ENCODE measurements around the gene C13orf42. TPM values are rescaled to one million over a fixed set of nuclear protein-coding genes. Genes with fewer than 3 reads are reported as not detected.
"Not testable (repeated sequence)": the region's sequence is repeated elsewhere in the genome, so short reads cannot be mapped to it uniquely, and the experiment has no call there.

Gene C13orf42
- total and polyA plus RNA-seq, 3 experiments from 2014 or later, result not detected

GRCh38 chr13:51134763-51135365 is 23.8 kb upstream of the C13orf42 start:
- Mint-ChIP-seq H3K27me3 (peaks cover 9 to 30% of the 10 kb centered on the region in 2 donors), H3K9me3 (peaks cover 0 to 9% (median 3%) of the 10 kb centered on the region in 5 donors), H3K36me3 (no peaks in the 10 kb centered on the region), H3K4me1 (peaks cover 0 to 3% (median 0%) of the 10 kb centered on the region in 3 donors), H3K27ac (peak overlapping the region in 1 of 8 donors; percentile 40), H3K4me3 (no peak overlapping the region)
- no peak for DNase-seq
- H3K36me3 ChIP-seq (ENCODE audit: insufficient read depth, low read length), result no peaks in the 10 kb centered on the region
- no peaks in the 10 kb centered on the region for H3K4me1 ChIP-seq (ENCODE audit: insufficient read depth, low read length)
- no peaks in the 10 kb centered on the region for H3K9me3 ChIP-seq (ENCODE audit: low read length)
- ChIA-PET CTCF (interaction anchor here (1.3 kb wide), 1 partner anchor 9 kb away, joined by 4 read pairs; no protein-coding TSS in a partner anchor), POLR2A (no interaction called here)
- H3K27ac ChIP-seq (ENCODE audit: low read depth, low read length), result no peak overlapping the region
- H3K27me3 ChIP-seq (ENCODE audit: insufficient read depth, low read length, poor library complexity, severe bottlenecking), result no peaks in the 10 kb centered on the region
- no peak overlapping the region for H3K4me3 ChIP-seq (ENCODE audit: low read length)

- CTCF ChIA-PET, result no interaction called here
- Histone ChIP-seq H3K27ac (ENCODE audit: low read depth, low read length) (no peak overlapping the region), H3K4me1 (ENCODE audit: insufficient read depth, low read length) (no peaks in the 10 kb centered on the region), H3K4me3 (ENCODE audit: low read length) (no peak overlapping the region), H3K36me3 (ENCODE audit: insufficient read depth, low read length) (no peaks in the 10 kb centered on the region), H3K27me3 (ENCODE audit: insufficient read depth, low read length, poor library complexity, severe bottlenecking) (no peaks in the 10 kb centered on the region), H3K9me3 (ENCODE audit: low read length) (no peaks in the 10 kb centered on the region)
- Mint-ChIP-seq H3K27ac (no peak overlapping the region), H3K27me3 (peaks cover 2 to 3% of the 10 kb centered on the region in 2 donors), H3K9me3 (peaks cover 0 to 12% (median 3%) of the 10 kb centered on the region in 5 donors), H3K36me3 (no peaks in the 10 kb centered on the region), H3K4me1 (peaks cover 3 to 6% (median 5%) of the 10 kb centered on the region in 3 donors), H3K4me3 (no peak overlapping the region)
- POLR2A ChIA-PET, result no interaction called here
- DNase-seq, result no peak
Observed at GRCh38 chr13:51130348-51130747, 19.3 kb upstream of the C13orf42 start.

GRCh38 chr13:51125495-51126226 is 14.6 kb upstream of the C13orf42 start:
- Mint-ChIP-seq H3K9me3 (peaks cover 0 to 12% (median 0%) of the 10 kb centered on the region in 5 donors), H3K36me3 (no peaks in the 10 kb centered on the region), H3K27ac (no peak overlapping the region), H3K27me3 (peaks cover 3 to 24% of the 10 kb centered on the region in 2 donors), H3K4me3 (no peak overlapping the region), H3K4me1 (peaks cover 3 to 14% (median 10%) of the 10 kb centered on the region in 3 donors)
- H3K27ac ChIP-seq (ENCODE audit: low read depth, low read length), result no peak overlapping the region
- no peaks in the 10 kb centered on the region for H3K36me3 ChIP-seq (ENCODE audit: insufficient read depth, low read length)
- peak in 1 of 5 donors; percentile 14 for DNase-seq
- H3K4me1 ChIP-seq (ENCODE audit: insufficient read depth, low read length), result no peaks in the 10 kb centered on the region
- no peaks in the 10 kb centered on the region for H3K9me3 ChIP-seq (ENCODE audit: low read length)
- CTCF ChIA-PET, result interaction anchor here (1.0 to 2.7 kb wide), 6 partner anchors 9 to 1000 kb away, joined by 3 to 15 read pairs (median 4); no protein-coding TSS in a partner anchor
- H3K4me3 ChIP-seq (ENCODE audit: low read length), result no peak overlapping the region
- POLR2A ChIA-PET, result no interaction called here
- H3K27me3 ChIP-seq (ENCODE audit: insufficient read depth, low read length, poor library complexity, severe bottlenecking), result no peaks in the 10 kb centered on the region

- no peaks in the 10 kb centered on the region for H3K36me3 Mint-ChIP-seq
- no peak overlapping the region for H3K27ac ChIP-seq (ENCODE audit: low read depth, low read length)
- peaks cover 3 to 14% (median 10%) of the 10 kb centered on the region in 3 donors for H3K4me1 Mint-ChIP-seq
- peak overlapping the region in 1 of 8 donors; percentile 16 for H3K27ac Mint-ChIP-seq
- H3K4me3 Mint-ChIP-seq, result no peak overlapping the region
- H3K4me1 ChIP-seq (ENCODE audit: insufficient read depth, low read length), result no peaks in the 10 kb centered on the region
- no peak overlapping the region for H3K4me3 ChIP-seq (ENCODE audit: low read length)
- DNase-seq, result no peak
- peaks cover 3 to 30% of the 10 kb centered on the region in 2 donors for H3K27me3 Mint-ChIP-seq
- no peaks in the 10 kb centered on the region for H3K27me3 ChIP-seq (ENCODE audit: insufficient read depth, low read length, poor library complexity, severe bottlenecking)
- ChIA-PET CTCF (interaction anchor here (0.7 kb wide), 1 partner anchor 14 kb away, joined by 3 read pairs; no protein-coding TSS in a partner anchor), POLR2A (no interaction called here)
- peaks cover 0 to under 1% (median 0%) of the 10 kb centered on the region in 5 donors for H3K9me3 Mint-ChIP-seq
- no peaks in the 10 kb centered on the region for H3K9me3 ChIP-seq (ENCODE audit: low read length)
- no peaks in the 10 kb centered on the region for H3K36me3 ChIP-seq (ENCODE audit: insufficient read depth, low read length)
Observed at GRCh38 chr13:51122868-51123566, 11.9 kb upstream of the C13orf42 start.

GRCh38 chr13:51120873-51121272 is 9.8 kb upstream of the C13orf42 start:
- H3K9me3 ChIP-seq (ENCODE audit: low read length); H3K27ac ChIP-seq (ENCODE audit: low read depth, low read length); H3K4me3 ChIP-seq (ENCODE audit: low read length); POLR2A ChIA-PET; H3K9me3 Mint-ChIP-seq; H3K36me3 ChIP-seq (ENCODE audit: insufficient read depth, low read length); H3K36me3 Mint-ChIP-seq; H3K27me3 ChIP-seq (ENCODE audit: insufficient read depth, low read length, poor library complexity, severe bottlenecking); H3K4me3 Mint-ChIP-seq; H3K4me1 ChIP-seq (ENCODE audit: insufficient read depth, low read length); DNase-seq: not testable (repeated sequence)
- CTCF ChIA-PET, result interaction anchor here (0.8 to 1.1 kb wide), 2 partner anchors 8 to 12 kb away, joined by 3 read pairs; no protein-coding TSS in a partner anchor
- H3K27ac Mint-ChIP-seq, result peak overlapping the region in 1 of 8 donors; percentile 25
- H3K27me3 Mint-ChIP-seq, result peaks cover 6 to 40% of the 10 kb centered on the region in 2 donors
- peaks cover 3 to 14% (median 10%) of the 10 kb centered on the region in 3 donors for H3K4me1 Mint-ChIP-seq

GRCh38 chr13:51118809-51119431 is 7.8 kb upstream of the C13orf42 start:
- peaks cover 0 to 9% (median 8%) of the 10 kb centered on the region in 3 donors for H3K4me1 Mint-ChIP-seq
- ChIA-PET CTCF (no interaction called here), POLR2A (no interaction called here)
- no peaks in the 10 kb centered on the region for H3K4me1 ChIP-seq (ENCODE audit: insufficient read depth, low read length)
- no peaks in the 10 kb centered on the region for H3K27me3 ChIP-seq (ENCODE audit: insufficient read depth, low read length, poor library complexity, severe bottlenecking)
- no peak overlapping the region for H3K27ac Mint-ChIP-seq
- no peak overlapping the region for H3K4me3 Mint-ChIP-seq
- H3K4me3 ChIP-seq (ENCODE audit: low read length), result no peak overlapping the region
- H3K27ac ChIP-seq (ENCODE audit: low read depth, low read length), result no peak overlapping the region
- no peaks in the 10 kb centered on the region for H3K9me3 ChIP-seq (ENCODE audit: low read length)
- no peaks in the 10 kb centered on the region for H3K36me3 ChIP-seq (ENCODE audit: insufficient read depth, low read length)
- H3K36me3 Mint-ChIP-seq, result no peaks in the 10 kb centered on the region
- H3K27me3 Mint-ChIP-seq, result peaks cover 7 to 50% of the 10 kb centered on the region in 2 donors
- DNase-seq, result no peak
- H3K9me3 Mint-ChIP-seq, result peaks cover 0 to 4% (median 0%) of the 10 kb centered on the region in 5 donors

- no peak overlapping the region for H3K4me3 Mint-ChIP-seq
- H3K4me1 Mint-ChIP-seq, result no peaks in the 10 kb centered on the region
- no peak overlapping the region for H3K27ac Mint-ChIP-seq
- Histone ChIP-seq H3K4me1 (ENCODE audit: insufficient read depth, low read length) (no peaks in the 10 kb centered on the region), H3K27me3 (ENCODE audit: insufficient read depth, low read length, poor library complexity, severe bottlenecking) (no peaks in the 10 kb centered on the region), H3K36me3 (ENCODE audit: insufficient read depth, low read length) (no peaks in the 10 kb centered on the region), H3K27ac (ENCODE audit: low read depth, low read length) (no peak overlapping the region), H3K9me3 (ENCODE audit: low read length) (no peaks in the 10 kb centered on the region), H3K4me3 (ENCODE audit: low read length) (no peak overlapping the region)
- no peak for DNase-seq
- H3K9me3 Mint-ChIP-seq, result peaks cover 0 to 4% (median 0%) of the 10 kb centered on the region in 5 donors
- H3K27me3 Mint-ChIP-seq, result peaks cover 10 to 39% of the 10 kb centered on the region in 2 donors
- POLR2A ChIA-PET, result no interaction called here
- CTCF ChIA-PET, result no interaction called here
- no peaks in the 10 kb centered on the region for H3K36me3 Mint-ChIP-seq
Observed at GRCh38 chr13:51113969-51114368, 2.9 kb upstream of the C13orf42 start.
